Erythroblast (primary cell): ENCODE measurements around the gene SDR42E2.
"Not testable (repeated sequence)": the region's sequence is repeated elsewhere in the genome, so short reads cannot be mapped to it uniquely, and the experiment has no call there.

Experiments used
- DNase-seq, 2 experiments: peaks; one replicate each; lab custom pipeline; 2025; lab: John Stamatoyannopoulos, UW
- GATA1 ChIP-seq: IDR thresholded peaks from 2 replicates; pipeline ENCODE4 v1.6.1; 2011; ENCODE audit warnings: low read depth, mild to moderate bottlenecking, control low read depth, low read length, moderate library complexity
- POLR2A ChIP-seq: IDR thresholded peaks from 2 replicates; pipeline ENCODE4 v1.6.1; 2011; ENCODE audit warnings: mild to moderate bottlenecking, low read length

Gene SDR42E2

GRCh38 chr16:22191532-22192260 lies 29.4 kb downstream of the SDR42E2 start:
- peak; percentile 76 to 81 for DNase-seq
- TF ChIP-seq GATA1 (no peak), POLR2A (peak; percentile 45)

DNA sequence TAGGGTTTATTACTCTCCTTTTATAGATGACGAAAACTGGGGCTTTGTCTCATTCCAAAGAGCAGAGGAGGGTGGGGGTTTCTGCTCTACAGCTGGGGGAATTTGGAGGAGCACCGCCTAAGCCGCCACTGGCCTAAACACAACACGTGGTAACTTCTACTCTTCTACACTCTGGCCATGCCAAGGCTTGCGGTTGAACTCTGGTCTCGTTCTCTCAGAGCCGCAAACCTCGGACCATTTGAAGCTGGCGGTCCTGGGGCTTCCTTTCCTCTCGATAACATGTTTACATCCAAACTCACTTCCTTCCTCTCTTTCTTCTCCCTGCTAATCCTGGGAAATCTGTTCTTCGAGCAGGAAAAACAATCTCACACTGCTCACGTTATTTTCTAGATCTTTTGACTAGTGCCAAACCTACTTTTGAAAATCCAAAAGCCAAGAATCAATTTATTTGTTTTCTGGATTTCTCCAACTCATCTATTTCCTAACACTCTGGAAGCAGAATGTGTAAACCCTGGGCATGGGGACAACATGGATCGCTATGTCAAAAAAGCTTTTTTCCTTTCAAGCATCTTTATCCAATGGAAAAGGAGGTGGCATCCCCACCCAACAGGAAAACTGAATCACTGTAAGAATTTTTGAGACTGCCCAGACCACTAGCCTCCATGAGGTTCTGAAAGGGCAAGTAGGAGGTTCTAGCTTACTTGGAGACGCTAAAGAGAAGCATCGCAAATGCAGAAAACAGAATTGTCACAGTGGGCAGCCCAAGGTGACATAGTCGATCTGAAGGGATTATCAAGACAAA lies 30.2 kb downstream of the SDR42E2 start:
- TF ChIP-seq POLR2A, result peak; percentile 33
- no peak for TF ChIP-seq GATA1
- peak; percentile 87 to 90 for DNase-seq

- no peak for DNase-seq
Observed at GRCh38 chr16:22193063-22193411, 30.7 kb downstream of the SDR42E2 start.

DNA sequence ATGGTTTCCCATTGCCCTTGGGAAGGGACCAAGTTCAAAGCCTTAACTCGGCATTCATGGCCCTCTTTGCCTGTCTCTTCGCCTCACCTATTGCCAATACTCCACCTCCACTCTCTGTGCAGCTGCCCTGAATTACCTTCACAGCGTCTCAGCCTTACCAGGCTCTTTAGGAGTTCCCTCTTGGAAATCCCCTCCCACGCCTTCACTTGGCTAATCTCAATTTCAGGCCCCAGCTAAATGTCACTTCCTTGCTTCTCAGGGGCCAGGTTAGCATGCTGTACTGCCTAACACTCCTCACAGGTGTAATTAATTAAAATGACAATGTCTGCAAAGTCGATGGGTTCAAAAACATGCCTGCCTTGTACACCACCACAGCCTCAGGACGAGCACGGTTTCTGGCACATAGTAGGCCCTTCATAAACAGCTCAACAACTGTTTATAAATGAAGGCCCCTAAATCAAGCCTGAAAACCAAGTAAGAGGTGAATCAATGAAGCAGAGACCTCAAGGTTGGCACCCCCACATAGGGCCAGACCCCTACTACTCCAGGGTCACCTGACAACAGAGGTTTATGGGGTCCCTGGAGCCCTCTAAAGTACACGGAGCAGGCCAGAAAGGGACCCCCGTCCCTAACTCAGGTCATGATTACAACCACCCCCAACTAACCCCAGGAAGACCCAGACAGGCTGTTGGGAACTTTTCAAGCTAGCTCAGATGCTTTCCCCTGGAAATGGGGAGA lies 32.6 kb downstream of the SDR42E2 start:
- no peak for DNase-seq
- no peak for TF ChIP-seq POLR2A
- TF ChIP-seq GATA1, result no peak

More at GRCh38 chr16:22193063-22193411, 30.7 kb downstream of the SDR42E2 start:
- TF ChIP-seq POLR2A, result no peak

DNA sequence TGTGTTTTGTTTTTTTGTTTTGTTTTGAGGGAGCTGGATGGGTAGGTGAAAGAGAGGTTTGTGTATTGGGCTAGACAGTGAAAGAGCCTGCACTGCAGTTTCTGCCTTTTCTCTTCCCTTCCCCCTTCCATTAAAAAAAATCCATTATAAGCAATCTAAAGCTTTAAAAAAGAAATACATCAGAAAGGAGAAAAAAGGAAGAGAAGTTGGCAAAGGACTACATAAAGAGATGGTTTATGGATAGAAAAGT lies 33.1 kb downstream of the SDR42E2 start:
- TF ChIP-seq POLR2A (no peak), GATA1 (no peak)
- DNase-seq, result no peak

GRCh38 chr16:22195695-22196558 lies 33.6 kb downstream of the SDR42E2 start:
- peak; percentile 90 to 96 for DNase-seq
- TF ChIP-seq POLR2A (peak; percentile 56), GATA1 (no peak)

- DNase-seq, result not testable (repeated sequence)
Observed at GRCh38 chr16:22196559-22197168, 34.4 kb downstream of the SDR42E2 start.

GRCh38 chr16:22198547-22199293 lies 36.4 kb downstream of the SDR42E2 start:
- no peak for DNase-seq
- no peak for TF ChIP-seq GATA1
- no peak for TF ChIP-seq POLR2A

DNA sequence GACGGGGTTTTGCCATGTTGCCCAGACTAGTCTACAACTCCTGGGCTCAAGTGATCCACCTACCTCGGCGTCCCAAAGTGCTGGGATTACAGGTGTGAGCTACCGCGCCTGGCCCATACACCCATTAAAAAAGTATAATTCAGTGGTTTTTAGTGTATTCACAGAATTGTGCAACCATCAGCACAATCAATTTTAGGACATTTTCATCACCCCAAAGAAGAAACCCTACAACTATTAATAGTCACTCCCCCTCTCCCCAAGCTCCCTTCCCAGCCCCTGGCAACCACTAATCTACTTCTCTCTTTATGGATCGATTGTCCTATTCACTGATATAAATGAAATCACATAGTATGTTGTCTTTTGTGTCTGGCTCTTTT lies 39.9 kb downstream of the SDR42E2 start:
- no peak for DNase-seq
- TF ChIP-seq GATA1 (no peak), POLR2A (no peak)

DNA sequence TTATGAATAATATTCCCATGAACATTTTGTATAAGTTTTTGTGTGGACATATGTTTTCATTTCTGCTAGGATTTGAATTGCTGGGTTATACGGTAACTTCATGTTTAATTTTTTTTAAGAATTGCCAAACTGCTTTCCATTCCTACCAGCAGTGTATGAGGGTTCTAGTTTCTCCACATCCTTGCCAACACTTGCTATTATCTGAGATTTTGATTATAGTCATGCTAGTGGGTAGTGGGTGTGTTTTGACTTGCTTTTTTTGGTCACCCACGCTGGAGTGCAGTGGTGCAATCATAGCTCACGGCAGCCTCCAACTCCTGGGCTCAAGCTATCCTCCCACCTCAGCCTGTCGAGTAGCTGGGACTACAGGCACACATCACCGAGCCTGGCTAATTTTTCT lies 40.8 kb downstream of the SDR42E2 start:
- no peak for DNase-seq
- TF ChIP-seq GATA1 (no peak), POLR2A (no peak)

DNA sequence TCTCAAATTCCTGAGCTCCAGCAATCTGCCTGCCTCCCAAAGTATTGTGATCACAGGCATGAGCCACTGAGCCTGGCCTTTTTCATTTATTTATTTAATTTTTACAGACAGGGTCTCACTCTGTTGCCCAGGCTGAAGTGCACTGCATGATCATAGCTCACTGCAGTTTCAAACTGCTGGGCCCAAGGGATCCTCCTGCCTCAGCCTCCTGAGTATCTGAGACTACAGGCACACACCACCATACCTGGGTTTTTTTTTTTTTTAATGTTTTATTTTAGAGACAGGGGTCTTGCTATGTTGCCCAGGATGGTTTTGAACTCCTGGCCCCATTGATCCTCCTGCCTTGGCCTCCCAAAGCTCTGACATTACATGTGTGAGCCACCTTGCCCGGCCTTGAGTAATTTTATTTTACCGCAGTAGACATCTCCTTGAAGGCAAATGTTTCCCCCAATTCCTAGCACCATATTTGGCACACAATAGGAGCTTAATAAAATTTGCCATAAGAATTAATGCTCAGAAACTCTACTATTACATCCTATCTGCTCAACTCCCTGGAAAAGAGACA lies 41.9 kb downstream of the SDR42E2 start:
- TF ChIP-seq GATA1, result no peak
- no peak for TF ChIP-seq POLR2A

GRCh38 chr16:22205577-22206012 lies 43.3 kb downstream of the SDR42E2 start:
- DNase-seq, result no peak
- TF ChIP-seq GATA1, result no peak
- TF ChIP-seq POLR2A, result no peak

More for the DNA sequence above, 41.9 kb downstream of the SDR42E2 start:
- DNase-seq, result no peak

DNA sequence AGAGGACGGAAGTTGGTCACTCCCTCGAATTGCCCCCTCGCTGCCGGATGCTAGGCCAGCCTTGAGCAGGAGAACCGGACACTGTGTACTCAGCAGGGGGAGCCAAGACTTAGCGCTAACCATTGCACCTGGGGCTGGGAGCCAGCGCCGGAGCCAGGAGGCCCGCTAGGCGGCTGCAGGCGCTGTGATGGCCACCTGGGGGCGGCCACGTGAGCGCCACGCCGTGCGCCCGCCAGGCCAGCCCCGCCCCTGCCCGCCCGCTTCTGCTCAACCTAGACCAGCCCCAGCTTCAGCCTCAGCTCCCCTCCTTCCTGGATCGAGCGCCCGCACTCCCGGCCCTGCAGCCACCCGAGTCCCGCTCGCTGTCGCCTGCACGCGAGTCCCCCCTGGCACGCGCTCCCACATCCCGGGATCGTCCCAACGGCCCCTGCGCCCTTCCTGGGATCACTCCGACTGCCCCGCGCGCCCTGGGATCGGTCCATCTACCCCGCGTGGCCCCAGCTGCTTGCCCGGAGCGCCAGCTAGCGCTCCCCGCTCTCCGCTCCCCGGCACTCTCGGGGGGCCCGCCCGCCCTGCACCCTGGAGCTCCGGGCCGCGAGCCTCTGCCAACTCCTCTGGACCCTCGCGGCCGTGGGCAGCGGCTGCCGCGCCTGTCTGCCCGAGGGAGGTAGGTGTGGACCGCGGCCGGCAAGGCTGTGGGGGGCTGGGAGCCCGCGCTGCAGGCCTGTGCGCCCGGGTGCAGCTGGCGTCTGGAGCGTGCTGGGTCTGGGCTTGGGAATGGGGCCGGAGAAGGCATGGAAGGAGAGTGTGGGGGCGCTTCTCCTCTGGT lies 43.9 kb downstream of the SDR42E2 start, which contains the start of gene EEF2K:
Gene EEF2K (plus strand): TSS at position 266 of the 829 bp plus-strand sequence. CDS start 19,452 bp downstream, outside the sequence.
- TF ChIP-seq GATA1 (no peak), POLR2A (peak; percentile 52)
- peak; percentile 96 to 97 for DNase-seq
